ENCODE results near the gene DMRTC2. TPM values are rescaled to one million over a fixed set of nuclear protein-coding genes. Genes with fewer than 3 reads are reported as not detected.
A peak's percentile ranks its signal among the peaks of the same experiment; 100 is the strongest.

The DMRTC2 gene
- total RNA-seq, 1 donor from 2014 or later: not detected

DNA sequence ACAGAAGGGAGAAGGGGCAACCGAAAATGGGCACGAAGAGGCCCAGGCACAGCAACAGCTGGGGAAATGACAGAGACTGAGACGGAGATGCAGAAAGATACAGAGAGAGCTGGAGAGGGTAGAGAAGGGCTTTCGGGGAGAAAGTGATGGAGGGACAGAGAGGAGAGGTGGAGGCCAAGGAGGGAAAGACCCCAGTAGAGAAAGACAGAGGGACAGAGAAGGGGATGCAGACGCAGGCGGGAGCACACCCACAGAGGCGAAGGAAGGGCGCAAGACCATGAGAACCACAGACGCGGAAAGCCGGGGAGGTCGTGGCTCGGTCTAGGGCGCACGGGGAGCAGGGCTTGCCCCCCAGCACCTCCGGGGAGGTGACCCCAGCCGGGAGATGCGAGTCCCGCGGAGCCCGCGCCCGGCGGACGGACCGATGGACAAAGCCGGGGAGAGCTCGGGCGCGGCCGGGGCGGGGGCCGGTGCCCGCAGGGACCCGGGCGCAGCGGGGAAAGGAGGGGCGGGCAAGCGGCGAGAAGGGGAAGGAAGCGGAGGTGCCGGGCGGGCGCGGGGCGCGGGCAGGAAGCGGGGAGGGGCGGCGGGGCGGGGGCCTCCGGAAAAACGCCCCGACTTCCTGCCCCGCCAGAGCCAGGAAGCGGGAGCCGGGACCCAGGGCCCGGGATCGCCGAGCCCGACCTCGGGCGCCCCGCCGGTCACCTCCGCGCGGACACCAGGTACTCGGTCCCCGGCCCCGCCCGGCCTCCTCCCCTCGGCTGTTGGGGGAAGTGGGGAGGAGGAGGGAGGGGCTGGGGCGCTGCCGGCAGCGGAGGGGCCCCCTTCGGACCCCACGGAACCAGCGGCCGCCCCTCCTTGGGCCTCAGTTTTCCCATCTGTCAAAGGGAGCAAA, 38.0 kb downstream of the DMRTC2 start, which contains the start of gene ARHGEF1:
ARHGEF1 (plus strand) TSS at position 617 of the 895 bp plus-strand sequence. CDS start 4,899 bp downstream, outside the sequence.
- H3K27me3 Mint-ChIP-seq (ENCODE audit: low read depth): peaks cover 42% of the 10 kb centered on the region

GRCh38 chr19:41883463-41883820, 38.6 kb downstream of the DMRTC2 start:
- TF ChIP-seq, protein P1, sequence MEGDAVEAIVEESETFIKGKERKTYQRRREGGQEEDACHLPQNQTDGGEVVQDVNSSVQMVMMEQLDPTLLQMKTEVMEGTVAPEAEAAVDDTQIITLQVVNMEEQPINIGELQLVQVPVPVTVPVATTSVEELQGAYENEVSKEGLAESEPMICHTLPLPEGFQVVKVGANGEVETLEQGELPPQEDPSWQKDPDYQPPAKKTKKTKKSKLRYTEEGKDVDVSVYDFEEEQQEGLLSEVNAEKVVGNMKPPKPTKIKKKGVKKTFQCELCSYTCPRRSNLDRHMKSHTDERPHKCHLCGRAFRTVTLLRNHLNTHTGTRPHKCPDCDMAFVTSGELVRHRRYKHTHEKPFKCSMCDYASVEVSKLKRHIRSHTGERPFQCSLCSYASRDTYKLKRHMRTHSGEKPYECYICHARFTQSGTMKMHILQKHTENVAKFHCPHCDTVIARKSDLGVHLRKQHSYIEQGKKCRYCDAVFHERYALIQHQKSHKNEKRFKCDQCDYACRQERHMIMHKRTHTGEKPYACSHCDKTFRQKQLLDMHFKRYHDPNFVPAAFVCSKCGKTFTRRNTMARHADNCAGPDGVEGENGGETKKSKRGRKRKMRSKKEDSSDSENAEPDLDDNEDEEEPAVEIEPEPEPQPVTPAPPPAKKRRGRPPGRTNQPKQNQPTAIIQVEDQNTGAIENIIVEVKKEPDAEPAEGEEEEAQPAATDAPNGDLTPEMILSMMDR (IDR thresholded peaks at IDR 0.05; ENCODE audit: unreplicated experiment): no peak
- no peak for DNase-seq (ENCODE audit: low spot score in 2 of 2, unreplicated experiment in 2 of 2)
- no peaks in the 10 kb centered on the region for H3K36me3 Mint-ChIP-seq
- H3K4me1 Mint-ChIP-seq: peaks cover 24% of the 10 kb centered on the region
- peak overlapping the region; percentile 93 for H3K4me3 Mint-ChIP-seq
- peak overlapping the region; percentile 87 for H3K27ac Mint-ChIP-seq
- H3K9me3 Mint-ChIP-seq: no peaks in the 10 kb centered on the region
- H3K27me3 Mint-ChIP-seq (ENCODE audit: low read depth): peaks cover 37% of the 10 kb centered on the region

More for the DNA sequence above, 38.0 kb downstream of the DMRTC2 start, which contains the start of gene ARHGEF1:
- peak; percentile 26 to 44 for DNase-seq (ENCODE audit: low spot score in 2 of 2, unreplicated experiment in 2 of 2)
- H3K36me3 Mint-ChIP-seq: no peaks in the 10 kb centered on the region
- TF ChIP-seq, protein P1 (IDR thresholded peaks at IDR 0.05; ENCODE audit: unreplicated experiment): no peak
- H3K9me3 Mint-ChIP-seq: no peaks in the 10 kb centered on the region
- H3K4me3 Mint-ChIP-seq: peak within 1 kb of the TSS; percentile 93
- peaks cover 24% of the 10 kb centered on the region for H3K4me1 Mint-ChIP-seq
- H3K27ac Mint-ChIP-seq: peak within 1 kb of the TSS; percentile 87

- Mint-ChIP-seq H3K4me3 (peak overlapping the region; percentile 93), H3K27ac (peak overlapping the region; percentile 87), H3K4me1 (peaks cover 24% of the 10 kb centered on the region), H3K9me3 (no peaks in the 10 kb centered on the region), H3K36me3 (no peaks in the 10 kb centered on the region), H3K27me3 (ENCODE audit: low read depth) (peaks cover 33% of the 10 kb centered on the region)
- TF ChIP-seq, protein P1 (IDR thresholded peaks at IDR 0.05; ENCODE audit: unreplicated experiment): no peak
- peak; percentile 84 to 89 for DNase-seq (ENCODE audit: low spot score in 2 of 2, unreplicated experiment in 2 of 2)
These were observed 39.2 kb downstream of the DMRTC2 start for GRCh38 chr19:41883821-41884733.

DNA sequence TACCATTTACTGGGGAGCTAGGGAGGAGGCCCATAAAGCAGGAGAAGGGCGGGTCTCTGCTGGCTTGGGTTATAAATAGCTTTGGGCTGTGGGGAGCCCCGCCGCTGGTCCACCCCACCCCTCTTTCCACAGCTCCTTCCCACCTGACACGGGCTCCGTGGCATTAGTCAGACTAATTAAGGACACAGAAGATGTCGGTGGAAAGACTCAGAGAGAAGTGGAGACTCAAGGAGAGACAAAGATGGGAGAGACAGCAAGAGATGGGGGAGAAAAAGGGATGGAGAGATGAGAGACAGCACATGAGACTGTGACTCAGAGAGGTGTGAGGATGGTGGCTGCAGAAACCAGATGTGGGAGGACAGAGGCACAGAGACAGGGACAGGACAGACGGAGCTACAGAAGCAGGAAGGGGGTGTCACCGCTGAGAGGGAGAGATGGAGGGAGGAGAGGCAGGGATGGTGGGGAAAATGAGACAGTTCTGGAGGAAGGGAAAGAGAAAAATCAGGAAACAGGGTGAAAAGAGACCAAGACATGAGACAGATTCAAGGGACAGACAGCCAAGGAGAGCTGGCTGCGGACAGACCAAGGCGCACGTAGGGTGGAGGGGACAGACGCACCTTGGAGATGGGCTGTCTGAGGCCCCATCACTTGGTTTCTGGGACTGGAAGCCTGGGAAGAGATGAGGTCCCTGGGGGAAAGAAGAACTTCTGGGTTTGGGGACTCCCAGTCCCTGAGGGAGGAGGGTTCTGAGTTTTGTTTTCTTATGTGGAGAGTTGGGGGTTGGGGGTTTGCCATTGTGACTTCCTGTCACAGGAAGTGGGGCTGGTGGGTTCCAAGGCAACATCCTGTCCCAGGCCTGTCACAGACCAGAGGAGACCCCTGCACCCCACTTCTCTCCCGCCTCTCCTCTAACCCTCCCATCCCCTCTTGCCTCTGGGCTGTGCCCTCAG, 42.2 kb downstream of the DMRTC2 start:
- TF ChIP-seq, protein P1 (IDR thresholded peaks at IDR 0.05; ENCODE audit: unreplicated experiment): no peak
- H3K27ac Mint-ChIP-seq: no peak overlapping the region
- no peaks in the 10 kb centered on the region for H3K9me3 Mint-ChIP-seq
- H3K4me3 Mint-ChIP-seq: no peak overlapping the region
- DNase-seq (ENCODE audit: low spot score in 2 of 2, unreplicated experiment in 2 of 2): no peak
- peaks cover 12% of the 10 kb centered on the region for H3K27me3 Mint-ChIP-seq (ENCODE audit: low read depth)
- peaks cover 5% of the 10 kb centered on the region for H3K36me3 Mint-ChIP-seq
- H3K4me1 Mint-ChIP-seq: peaks cover 24% of the 10 kb centered on the region

Data from mesothelial cell of epicardium (in vitro differentiated cells).